ENCODE measurements around the gene OVCH2.

GRCh38 chr11:7640816-7641215 is 65.5 kb downstream of the OVCH2 start:
- TF ChIP-seq, protein P1, sequence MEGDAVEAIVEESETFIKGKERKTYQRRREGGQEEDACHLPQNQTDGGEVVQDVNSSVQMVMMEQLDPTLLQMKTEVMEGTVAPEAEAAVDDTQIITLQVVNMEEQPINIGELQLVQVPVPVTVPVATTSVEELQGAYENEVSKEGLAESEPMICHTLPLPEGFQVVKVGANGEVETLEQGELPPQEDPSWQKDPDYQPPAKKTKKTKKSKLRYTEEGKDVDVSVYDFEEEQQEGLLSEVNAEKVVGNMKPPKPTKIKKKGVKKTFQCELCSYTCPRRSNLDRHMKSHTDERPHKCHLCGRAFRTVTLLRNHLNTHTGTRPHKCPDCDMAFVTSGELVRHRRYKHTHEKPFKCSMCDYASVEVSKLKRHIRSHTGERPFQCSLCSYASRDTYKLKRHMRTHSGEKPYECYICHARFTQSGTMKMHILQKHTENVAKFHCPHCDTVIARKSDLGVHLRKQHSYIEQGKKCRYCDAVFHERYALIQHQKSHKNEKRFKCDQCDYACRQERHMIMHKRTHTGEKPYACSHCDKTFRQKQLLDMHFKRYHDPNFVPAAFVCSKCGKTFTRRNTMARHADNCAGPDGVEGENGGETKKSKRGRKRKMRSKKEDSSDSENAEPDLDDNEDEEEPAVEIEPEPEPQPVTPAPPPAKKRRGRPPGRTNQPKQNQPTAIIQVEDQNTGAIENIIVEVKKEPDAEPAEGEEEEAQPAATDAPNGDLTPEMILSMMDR (IDR thresholded peaks at IDR 0.05; ENCODE audit: borderline replicate concordance, extremely low read depth, low read length, poor library complexity, severe bottlenecking) = no peak
- no peak for TF ChIP-seq EZH2 (IDR thresholded peaks at IDR 0.05; ENCODE audit: borderline replicate concordance, low read depth, low read length, severe bottlenecking)

Measured in DND-41 (cell line).